Colonic mucosa (tissue), 4 donors: ENCODE measurements around the gene SMIM15. TPM values are rescaled to one million over a fixed set of nuclear protein-coding genes. Genes with fewer than 3 reads are reported as not detected.

Source experiments
- DNase-seq: peaks from one replicate; pipeline ENCODE4 v3.0.0-alpha.2; 2020
- H3K27ac ChIP-seq: fragments of 200-600 bp; one replicate; pipeline ENCODE4 v1.8.0; 2021
- H3K27me3 ChIP-seq: fragments of 200-600 bp; one replicate; pipeline ENCODE4 v1.8.0; 2021
- H3K36me3 ChIP-seq: fragments of 200-600 bp; one replicate; pipeline ENCODE4 v1.8.0; 2021
- H3K4me1 ChIP-seq: fragments of 200-600 bp; one replicate; pipeline ENCODE4 v1.8.0; 2021; ENCODE audit warnings: mild to moderate bottlenecking
- H3K4me3 ChIP-seq: fragments of 200-600 bp; one replicate; pipeline ENCODE4 v1.8.0; 2021
- H3K9ac ChIP-seq, 2 donors: one replicate each; pipeline ENCODE4 v1.7.0; 2013; ENCODE audit warnings: control low read depth in 2 of 2, low read depth in 2 of 2, low read length in 2 of 2
- H3K9me3 ChIP-seq: fragments of 200-600 bp; one replicate; pipeline ENCODE4 v1.8.0; 2021
- CTCF ChIP-seq: fragments of 200-600 bp; IDR thresholded peaks from one replicate; pipeline ENCODE4 v1.8.0; 2022; ENCODE audit warnings: antibody characterized with exemption, mild to moderate bottlenecking
- intact Hi-C: fragments of 100-400 bp; cut with DNase I; formaldehyde crosslinking; loops from one replicate; pipeline ENCODE4 v1.14.1; 2022
- total RNA-seq, 2 donors: library from RNA; stranded (reverse); fragmentation: NEBNext Ultra II Directional in 1 of 2; extraction: Animal tissue kit (Norgen Biotek cat#: 25700) in 1 of 2; gene quantifications; one replicate each; pipeline ENCODE4 v1.2.1, GENCODE V29; 2021
- donor health status: healthy.
- donor health status: DM: no; HTN: no; CAD: no.
- donor health status: DM: no; HTN: no; CAD: no.

The SMIM15 gene
- total RNA-seq, 2 donors from 2014 or later = 99.6 to 123 TPM

GRCh38 chr5:61132559-61132958 is 29.7 kb downstream of the SMIM15 start:
- Histone ChIP-seq H3K27ac (no peak overlapping the region), H3K9me3 (no peaks in the 10 kb centered on the region), H3K9ac (no peak overlapping the region), H3K4me3 (no peak overlapping the region), H3K4me1 (no peaks in the 10 kb centered on the region), H3K36me3 (no peaks in the 10 kb centered on the region), H3K27me3 (no peaks in the 10 kb centered on the region)
- TF ChIP-seq CTCF = no peak
- no peak for DNase-seq
- intact Hi-C loops = no loop called here

GRCh38 chr5:61130289-61130688 is 32.0 kb downstream of the SMIM15 start:
- H3K27ac ChIP-seq = no peak overlapping the region
- H3K36me3 ChIP-seq = no peaks in the 10 kb centered on the region
- no peak overlapping the region for H3K9ac ChIP-seq
- no peak overlapping the region for H3K4me3 ChIP-seq
- no peak for TF ChIP-seq CTCF
- H3K4me1 ChIP-seq = no peaks in the 10 kb centered on the region
- intact Hi-C loops = no loop called here
- H3K9me3 ChIP-seq = no peaks in the 10 kb centered on the region
- no peak for DNase-seq
- H3K27me3 ChIP-seq = no peaks in the 10 kb centered on the region

- Histone ChIP-seq H3K4me3 (no peak overlapping the region), H3K27me3 (no peaks in the 10 kb centered on the region), H3K9me3 (no peaks in the 10 kb centered on the region), H3K4me1 (no peaks in the 10 kb centered on the region), H3K36me3 (no peaks in the 10 kb centered on the region), H3K9ac (no peak overlapping the region), H3K27ac (peak overlapping the region; percentile 65)
- peak; percentile 54 for DNase-seq
- no peak for TF ChIP-seq CTCF
- intact Hi-C loops = no loop called here
These were observed 39.1 kb downstream of the SMIM15 start for GRCh38 chr5:61123145-61123544.

- no peak overlapping the region for H3K9ac ChIP-seq
- intact Hi-C loops = no loop called here
- no peak for DNase-seq
- no peak overlapping the region for H3K27ac ChIP-seq
- H3K9me3 ChIP-seq = no peaks in the 10 kb centered on the region
- H3K4me3 ChIP-seq = no peak overlapping the region
- H3K4me1 ChIP-seq = no peaks in the 10 kb centered on the region
- no peak for TF ChIP-seq CTCF
- no peaks in the 10 kb centered on the region for H3K36me3 ChIP-seq
- no peaks in the 10 kb centered on the region for H3K27me3 ChIP-seq
These were observed 41.7 kb downstream of the SMIM15 start for GRCh38 chr5:61120534-61120933.

- intact Hi-C loops = no loop called here
- no peaks in the 10 kb centered on the region for H3K4me1 ChIP-seq
- H3K36me3 ChIP-seq = no peaks in the 10 kb centered on the region
- TF ChIP-seq CTCF = no peak
- H3K9ac ChIP-seq = no peak overlapping the region
- H3K27me3 ChIP-seq = no peaks in the 10 kb centered on the region
- no peaks in the 10 kb centered on the region for H3K9me3 ChIP-seq
- H3K4me3 ChIP-seq = no peak overlapping the region
- no peak for DNase-seq
- no peak overlapping the region for H3K27ac ChIP-seq
These were observed 43.2 kb downstream of the SMIM15 start for GRCh38 chr5:61119066-61119465.

- no peaks in the 10 kb centered on the region for H3K27me3 ChIP-seq
- H3K9ac ChIP-seq = no peak overlapping the region
- no peak overlapping the region for H3K27ac ChIP-seq
- no peak overlapping the region for H3K4me3 ChIP-seq
- no peak for DNase-seq
- intact Hi-C loops = no loop called here
- no peaks in the 10 kb centered on the region for H3K9me3 ChIP-seq
- H3K4me1 ChIP-seq = no peaks in the 10 kb centered on the region
- no peaks in the 10 kb centered on the region for H3K36me3 ChIP-seq
- TF ChIP-seq CTCF = no peak
These were observed 46.3 kb downstream of the SMIM15 start for GRCh38 chr5:61115968-61116367.
